DOHH2 (cell line): Measurements from ENCODE around the gene ZBTB3.

ENCODE experiments used
- EZH2phosphoT487 ChIP-seq: fragments of 200-600 bp; sonication (generic); IDR thresholded peaks from 2 replicates; pipeline ENCODE4 v1.6.1; 2017; ENCODE audit warnings: borderline replicate concordance, mild to moderate bottlenecking, antibody characterized with exemption, low read length, moderate library complexity, mixed read lengths
- TF ChIP-seq, protein P1 (sequence below): fragments of 200-600 bp; sonication (generic); IDR thresholded peaks from one replicate; pipeline ENCODE4 v1.5.1; 2014; ENCODE audit warnings: antibody characterized with exemption, mild to moderate bottlenecking, low read depth, low read length; ENCODE audit not compliant: poor library complexity, severe bottlenecking

GRCh38 chr11:62787005-62787759 lies 33.2 kb upstream of the ZBTB3 start, which contains the start of gene TMEM179B:
- TF ChIP-seq, protein P1, sequence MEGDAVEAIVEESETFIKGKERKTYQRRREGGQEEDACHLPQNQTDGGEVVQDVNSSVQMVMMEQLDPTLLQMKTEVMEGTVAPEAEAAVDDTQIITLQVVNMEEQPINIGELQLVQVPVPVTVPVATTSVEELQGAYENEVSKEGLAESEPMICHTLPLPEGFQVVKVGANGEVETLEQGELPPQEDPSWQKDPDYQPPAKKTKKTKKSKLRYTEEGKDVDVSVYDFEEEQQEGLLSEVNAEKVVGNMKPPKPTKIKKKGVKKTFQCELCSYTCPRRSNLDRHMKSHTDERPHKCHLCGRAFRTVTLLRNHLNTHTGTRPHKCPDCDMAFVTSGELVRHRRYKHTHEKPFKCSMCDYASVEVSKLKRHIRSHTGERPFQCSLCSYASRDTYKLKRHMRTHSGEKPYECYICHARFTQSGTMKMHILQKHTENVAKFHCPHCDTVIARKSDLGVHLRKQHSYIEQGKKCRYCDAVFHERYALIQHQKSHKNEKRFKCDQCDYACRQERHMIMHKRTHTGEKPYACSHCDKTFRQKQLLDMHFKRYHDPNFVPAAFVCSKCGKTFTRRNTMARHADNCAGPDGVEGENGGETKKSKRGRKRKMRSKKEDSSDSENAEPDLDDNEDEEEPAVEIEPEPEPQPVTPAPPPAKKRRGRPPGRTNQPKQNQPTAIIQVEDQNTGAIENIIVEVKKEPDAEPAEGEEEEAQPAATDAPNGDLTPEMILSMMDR: no peak
- no peak for TF ChIP-seq EZH2phosphoT487
